Esophagus squamous epithelium (tissue), 4 donors: Measurements from ENCODE around the gene DNAJB7.

Experiments
- CTCF ChIP-seq, 6 experiments: fragments of 450-650 bp in 4 of 6; fragments of 200-600 bp in 2 of 6; sonication (generic) in 2 of 6; IDR thresholded peaks; one replicate each; pipeline ENCODE4 v1.5.1; 2016 to 2019; ENCODE audit warnings: antibody characterized with exemption in 6 of 6, mild to moderate bottlenecking in 4 of 6, moderate library complexity in 4 of 6
- POLR2A ChIP-seq, 4 donors: fragments of 450-650 bp; IDR thresholded peaks; one replicate each; pipeline ENCODE4 v1.6.1; 2017; ENCODE audit warnings: antibody characterized with exemption in 4 of 4, mild to moderate bottlenecking in 4 of 4, moderate library complexity in 3 of 4

- TF ChIP-seq CTCF (IDR thresholded peaks at IDR 0.05), result no peak
- TF ChIP-seq POLR2A (IDR thresholded peaks at IDR 0.05), result no peak
Observed at GRCh38 chr22:40829131-40829530, 32.8 kb downstream of the DNAJB7 start.
